ENCODE results near the gene KDM8. TPM values are rescaled to one million over a fixed set of nuclear protein-coding genes. Genes with fewer than 3 reads are reported as not detected.

Gene KDM8
- total RNA-seq, 1 donor from 2014 or later, result 8.3 TPM

DNA sequence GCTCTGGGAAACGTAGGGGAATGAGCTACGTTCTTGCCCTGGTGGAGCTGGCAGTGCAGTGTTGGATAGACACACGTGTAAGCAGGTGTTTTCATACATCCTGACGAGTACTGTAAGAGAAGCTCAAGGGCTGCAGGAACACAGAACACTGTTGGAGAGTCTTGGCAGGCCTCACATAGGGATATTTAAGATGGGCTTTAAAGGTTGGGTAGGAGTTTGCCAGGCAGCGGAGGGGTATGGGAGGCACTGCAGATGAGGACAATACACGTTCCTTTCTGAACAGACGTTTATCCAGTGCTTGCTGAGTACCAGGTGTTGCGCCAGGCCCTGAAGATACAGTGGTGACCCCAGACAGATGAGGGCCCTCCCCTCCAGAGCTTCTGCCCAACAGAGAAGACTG, 6.3 kb downstream of the KDM8 start:
- no peak for DNase-seq (ENCODE audit: extremely low spot score, unreplicated experiment)
- Mint-ChIP-seq H3K4me1 (ENCODE audit: unreplicated experiment) (peaks cover under 1% of the 10 kb centered on the region), H3K9me3 (ENCODE audit: unreplicated experiment) (no peaks in the 10 kb centered on the region), H3K27me3 (ENCODE audit: unreplicated experiment) (no peaks in the 10 kb centered on the region), H3K4me3 (ENCODE audit: unreplicated experiment) (no peak overlapping the region), H3K27ac (ENCODE audit: unreplicated experiment) (no peak overlapping the region), H3K36me3 (ENCODE audit: unreplicated experiment) (peaks cover 4% of the 10 kb centered on the region)
- TF ChIP-seq, protein P1, sequence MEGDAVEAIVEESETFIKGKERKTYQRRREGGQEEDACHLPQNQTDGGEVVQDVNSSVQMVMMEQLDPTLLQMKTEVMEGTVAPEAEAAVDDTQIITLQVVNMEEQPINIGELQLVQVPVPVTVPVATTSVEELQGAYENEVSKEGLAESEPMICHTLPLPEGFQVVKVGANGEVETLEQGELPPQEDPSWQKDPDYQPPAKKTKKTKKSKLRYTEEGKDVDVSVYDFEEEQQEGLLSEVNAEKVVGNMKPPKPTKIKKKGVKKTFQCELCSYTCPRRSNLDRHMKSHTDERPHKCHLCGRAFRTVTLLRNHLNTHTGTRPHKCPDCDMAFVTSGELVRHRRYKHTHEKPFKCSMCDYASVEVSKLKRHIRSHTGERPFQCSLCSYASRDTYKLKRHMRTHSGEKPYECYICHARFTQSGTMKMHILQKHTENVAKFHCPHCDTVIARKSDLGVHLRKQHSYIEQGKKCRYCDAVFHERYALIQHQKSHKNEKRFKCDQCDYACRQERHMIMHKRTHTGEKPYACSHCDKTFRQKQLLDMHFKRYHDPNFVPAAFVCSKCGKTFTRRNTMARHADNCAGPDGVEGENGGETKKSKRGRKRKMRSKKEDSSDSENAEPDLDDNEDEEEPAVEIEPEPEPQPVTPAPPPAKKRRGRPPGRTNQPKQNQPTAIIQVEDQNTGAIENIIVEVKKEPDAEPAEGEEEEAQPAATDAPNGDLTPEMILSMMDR (IDR thresholded peaks at IDR 0.05), result no peak

DNA sequence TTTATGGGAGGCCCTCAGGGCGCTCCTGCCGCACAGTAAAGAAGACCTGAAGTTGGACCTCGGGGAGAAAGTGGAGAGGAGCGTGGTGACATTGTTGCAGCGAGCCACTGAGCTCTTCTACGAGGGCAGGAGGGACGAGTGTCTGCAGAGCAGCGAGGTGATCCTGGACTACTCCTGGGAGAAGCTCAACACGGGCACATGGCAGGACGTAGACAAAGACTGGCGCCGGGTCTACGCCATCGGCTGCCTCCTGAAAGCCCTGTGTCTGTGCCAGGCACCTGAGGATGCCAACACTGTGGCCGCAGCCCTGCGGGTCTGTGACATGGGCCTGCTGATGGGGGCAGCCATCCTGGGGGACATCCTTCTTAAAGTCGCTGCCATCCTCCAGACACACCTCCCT, 6.8 kb downstream of the KDM8 start:
- H3K36me3 Mint-ChIP-seq (ENCODE audit: unreplicated experiment), result peaks cover 6% of the 10 kb centered on the region
- no peaks in the 10 kb centered on the region for H3K27me3 Mint-ChIP-seq (ENCODE audit: unreplicated experiment)
- H3K27ac Mint-ChIP-seq (ENCODE audit: unreplicated experiment), result no peak overlapping the region
- DNase-seq (ENCODE audit: extremely low spot score, unreplicated experiment), result no peak
- H3K4me3 Mint-ChIP-seq (ENCODE audit: unreplicated experiment), result no peak overlapping the region
- no peaks in the 10 kb centered on the region for H3K9me3 Mint-ChIP-seq (ENCODE audit: unreplicated experiment)
- TF ChIP-seq, protein P1 (IDR thresholded peaks at IDR 0.05), result no peak
- H3K4me1 Mint-ChIP-seq (ENCODE audit: unreplicated experiment), result no peaks in the 10 kb centered on the region

DNA sequence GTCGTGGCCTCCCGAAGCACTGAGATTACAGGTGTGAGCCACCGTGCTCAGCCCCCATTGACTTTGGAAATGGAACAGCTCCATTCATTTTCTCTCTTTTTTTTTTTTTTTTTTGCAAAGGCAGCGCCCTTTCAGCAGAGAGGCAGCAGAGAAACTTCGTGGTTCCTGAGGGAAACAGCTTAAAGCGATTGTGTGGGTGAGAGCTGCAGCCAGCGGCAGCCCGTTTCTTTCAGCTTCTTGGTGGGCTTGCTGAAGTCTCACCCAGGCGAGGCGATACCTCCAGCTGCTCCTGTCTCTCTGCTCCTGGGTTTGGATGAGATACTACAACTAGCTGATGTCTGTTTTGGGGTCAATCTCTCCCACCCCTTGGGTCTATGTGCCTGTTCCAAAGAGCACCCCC, 7.7 kb downstream of the KDM8 start:
- H3K36me3 Mint-ChIP-seq (ENCODE audit: unreplicated experiment), result peaks cover 8% of the 10 kb centered on the region
- no peaks in the 10 kb centered on the region for H3K27me3 Mint-ChIP-seq (ENCODE audit: unreplicated experiment)
- H3K4me1 Mint-ChIP-seq (ENCODE audit: unreplicated experiment), result no peaks in the 10 kb centered on the region
- no peaks in the 10 kb centered on the region for H3K9me3 Mint-ChIP-seq (ENCODE audit: unreplicated experiment)
- TF ChIP-seq, protein P1 (IDR thresholded peaks at IDR 0.05), result no peak
- no peak overlapping the region for H3K27ac Mint-ChIP-seq (ENCODE audit: unreplicated experiment)
- no peak overlapping the region for H3K4me3 Mint-ChIP-seq (ENCODE audit: unreplicated experiment)
- DNase-seq (ENCODE audit: extremely low spot score, unreplicated experiment), result no peak

DNA sequence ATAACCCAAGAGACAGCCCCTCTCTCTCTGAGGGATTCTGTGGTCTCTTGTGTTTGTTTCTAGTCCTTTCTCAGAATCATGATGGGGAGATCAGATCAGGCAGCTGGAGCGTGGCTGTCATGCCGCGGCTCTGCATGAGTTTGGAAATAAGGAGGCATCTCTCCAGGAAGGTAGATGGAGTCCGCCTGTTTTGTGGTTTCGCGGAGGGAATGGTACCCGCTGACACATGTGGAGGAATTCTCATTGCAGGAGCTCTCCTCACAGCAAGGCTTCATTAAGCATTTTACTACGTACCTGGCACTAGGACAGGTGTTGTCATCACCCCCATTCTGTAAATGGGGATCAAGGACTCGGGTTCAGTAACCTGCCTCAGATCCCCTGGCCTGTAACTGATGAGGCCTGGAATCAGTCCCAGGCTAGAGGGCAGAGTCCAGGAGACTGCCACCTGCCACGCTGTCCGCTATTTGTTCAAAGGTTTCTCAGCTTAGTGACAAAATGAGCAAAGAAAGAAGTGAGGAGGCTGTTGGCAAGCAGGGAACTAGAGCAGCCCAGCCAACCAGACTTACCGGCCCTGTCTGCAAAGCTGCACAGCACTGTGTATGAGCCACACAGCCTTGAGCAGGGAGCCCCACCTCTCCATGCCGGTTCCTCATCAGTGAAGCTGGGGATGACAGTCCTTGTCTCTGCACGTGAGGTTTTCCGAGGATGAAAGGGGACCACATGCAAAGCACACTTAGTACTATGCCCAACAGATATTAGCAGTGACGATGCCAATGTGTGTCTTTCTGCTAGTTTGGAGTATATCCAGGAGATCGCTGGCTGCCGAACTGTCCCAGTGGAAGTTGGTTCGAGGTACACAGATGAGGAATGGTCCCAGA, 11.0 kb downstream of the KDM8 start:
- no peaks in the 10 kb centered on the region for H3K27me3 Mint-ChIP-seq (ENCODE audit: unreplicated experiment)
- H3K36me3 Mint-ChIP-seq (ENCODE audit: unreplicated experiment), result peaks cover 8% of the 10 kb centered on the region
- peaks cover 4% of the 10 kb centered on the region for H3K4me1 Mint-ChIP-seq (ENCODE audit: unreplicated experiment)
- no peak overlapping the region for H3K27ac Mint-ChIP-seq (ENCODE audit: unreplicated experiment)
- DNase-seq (ENCODE audit: extremely low spot score, unreplicated experiment), result no peak
- no peak overlapping the region for H3K4me3 Mint-ChIP-seq (ENCODE audit: unreplicated experiment)
- H3K9me3 Mint-ChIP-seq (ENCODE audit: unreplicated experiment), result no peaks in the 10 kb centered on the region
- TF ChIP-seq, protein P1 (IDR thresholded peaks at IDR 0.05), result no peak

DNA sequence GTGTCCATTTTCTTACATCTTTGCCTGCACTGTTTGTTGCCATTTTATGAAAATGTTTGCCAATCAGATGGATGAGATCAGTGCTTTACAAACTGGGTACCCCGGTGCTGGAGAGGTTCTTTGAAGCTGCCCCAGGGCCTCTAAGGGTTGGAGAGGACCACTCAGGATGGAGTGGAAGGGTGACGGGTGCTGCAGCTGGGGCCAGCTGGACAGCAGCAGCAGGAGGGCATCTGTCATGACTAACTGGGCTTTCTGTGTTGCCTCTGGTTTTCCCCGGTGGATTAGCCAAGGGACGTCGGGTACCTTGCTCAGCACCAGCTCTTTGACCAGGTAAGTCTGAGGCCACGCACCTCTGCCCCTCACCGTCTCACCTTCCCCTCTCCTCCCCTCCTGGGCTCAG, 12.3 kb downstream of the KDM8 start:
- DNase-seq (ENCODE audit: extremely low spot score, unreplicated experiment), result no peak
- H3K4me3 Mint-ChIP-seq (ENCODE audit: unreplicated experiment), result no peak overlapping the region
- H3K36me3 Mint-ChIP-seq (ENCODE audit: unreplicated experiment), result peaks cover 8% of the 10 kb centered on the region
- H3K4me1 Mint-ChIP-seq (ENCODE audit: unreplicated experiment), result peaks cover 4% of the 10 kb centered on the region
- TF ChIP-seq, protein P1 (IDR thresholded peaks at IDR 0.05), result no peak
- H3K9me3 Mint-ChIP-seq (ENCODE audit: unreplicated experiment), result no peaks in the 10 kb centered on the region
- H3K27ac Mint-ChIP-seq (ENCODE audit: unreplicated experiment), result no peak overlapping the region
- no peaks in the 10 kb centered on the region for H3K27me3 Mint-ChIP-seq (ENCODE audit: unreplicated experiment)

Data from osteocyte (in vitro differentiated cells).